K562 (cell line): ENCODE measurements around the gene PSMC3IP. TPM values are rescaled to one million over a fixed set of nuclear protein-coding genes. Genes with fewer than 3 reads are reported as not detected.

Source experiments
- BCOR ChIP-seq: fragments of 450-650 bp; IDR thresholded peaks from 2 replicates; pipeline ENCODE4 v1.6.1; 2016
- CBX8 ChIP-seq: fragments of 200-600 bp; sonication (generic); IDR thresholded peaks from 2 replicates; pipeline ENCODE4 v1.6.1; 2012; ENCODE audit warnings: borderline replicate concordance, mixed run types, low read depth, mild to moderate bottlenecking, moderate library complexity, mixed read lengths, low read length, control low read depth, inconsistent platforms; ENCODE audit not compliant: poor library complexity, severe bottlenecking; ENCODE audit errors: extremely low read depth
- CEBPG ChIP-seq, 3 experiments: fragments of 200-800 bp in 1 of 3; sonication (Bioruptor generic) in 1 of 3; sonication (generic) in 1 of 3; formaldehyde crosslinking in 1 of 3; IDR thresholded peaks in 2 of 3; conservative IDR thresholded peaks in 1 of 3; 2 replicates each; pipeline versions ENCODE4 v1.6.1 to v1.8.0; 2016 to 2022; ENCODE audit warnings: missing compliant biosample characterization in 2 of 3, missing genetic modification characterization in 2 of 3, mild to moderate bottlenecking in 1 of 3, missing genetic modification reagents in 1 of 3
- ERF ChIP-seq: fragments of 450-650 bp; formaldehyde crosslinking; IDR thresholded peaks from 2 replicates; pipeline ENCODE4 v1.4.0; 2020; ENCODE audit warnings: mild to moderate bottlenecking, mixed read lengths
- GTF2F1 ChIP-seq: IDR thresholded peaks from 2 replicates; pipeline ENCODE4 v1.6.1; 2011; ENCODE audit warnings: low read depth, low read length, improper control_type of control experiment
- KLF10 ChIP-seq: fragments of 250-450 bp; sonication (Bioruptor Pico); IDR thresholded peaks from 2 replicates; pipeline ENCODE4 v1.6.1; 2021; ENCODE audit warnings: matching md5 sums
- MAZ ChIP-seq, 2 experiments: fragments of 450-650 bp in 1 of 2; sonication (generic) in 1 of 2; formaldehyde crosslinking; IDR thresholded peaks in 1 of 2; conservative IDR thresholded peaks in 1 of 2; 2 replicates each; pipeline versions ENCODE4 v1.4.0 to v1.5.0; 2020; ENCODE audit warnings: mild to moderate bottlenecking in 1 of 2, missing genetic modification reagents in 1 of 2
- MEF2A ChIP-seq: IDR thresholded peaks from 2 replicates; pipeline ENCODE4 v1.6.1; 2011; ENCODE audit warnings: low read depth, mild to moderate bottlenecking, low read length, moderate library complexity; ENCODE audit not compliant: control insufficient read depth
- MYBL2 ChIP-seq, 2 experiments: fragments of 450-650 bp in 1 of 2; sonication (generic) in 1 of 2; formaldehyde crosslinking in 1 of 2; IDR thresholded peaks; 2 replicates each; pipeline versions ENCODE4 v1.6.1 to v1.8.1; 2017 to 2022; ENCODE audit warnings: borderline replicate concordance in 1 of 2, inconsistent platforms in 1 of 2, low read depth in 1 of 2, mild to moderate bottlenecking in 1 of 2, missing genetic modification reagents in 1 of 2, moderate library complexity in 1 of 2
- PURB ChIP-seq: sonication (generic); formaldehyde crosslinking; IDR thresholded peaks from 2 replicates; pipeline ENCODE4 v1.9.0; 2021; ENCODE audit warnings: low read depth, mild to moderate bottlenecking, missing genetic modification reagents
- ZC3H8 ChIP-seq: fragments of 450-650 bp; IDR thresholded peaks from 2 replicates; pipeline ENCODE4 v1.6.1; 2017
- polyA plus RNA-seq, 8 experiments: library from polyadenylated mRNA; depleted of rRNA in 4 of 8; stranded (reverse) in 5 of 8; unstranded in 3 of 8; fragments of >200 nt; fragmentation: Nextera tagmentation in 2 of 8; fragmentation: Illumina TruSeq in 1 of 8; extraction: Ambion mirVana in 2 of 8; extraction: Trizol in 1 of 8; gene quantifications; 2 replicates each; pipeline versions ENCODE4 v1.2.1 to v1.2.3, GENCODE V29; 2011 to 2014; ENCODE audit warnings: inconsistent platforms in 1 of 8, missing spikeins in 1 of 8
- total RNA-seq, 7 experiments: library from RNA; depleted of rRNA in 6 of 7; stranded (reverse); fragments of >200 nt in 6 of 7; fragmentation: Illumina TruSeq in 2 of 7; extraction: Trizol in 2 of 7; gene quantifications; 2 replicates each; pipeline versions ENCODE4 v1.2.1 to v1.2.3, GENCODE V29; 2011 to 2021; ENCODE audit warnings: low replicate concordance in 1 of 7
- TF ChIP-seq, protein P1 (sequence below): fragments of 450-650 bp; formaldehyde crosslinking; IDR thresholded peaks from 2 replicates; pipeline ENCODE4 v1.4.0; 2020; ENCODE audit warnings: mild to moderate bottlenecking, moderate library complexity
- TF ChIP-seq, protein P2 (sequence below): fragments of 450-650 bp; IDR thresholded peaks from 2 replicates; pipeline ENCODE4 v1.6.1; 2016; ENCODE audit warnings: mild to moderate bottlenecking, moderate library complexity

The PSMC3IP gene
- total and polyA plus RNA-seq, 9 of the 15 experiments (the other 6 are each of a cell fraction or from before 2014, with no cell fraction given), result 13.8 to 65.6 (median 32.8) TPM

DNA sequence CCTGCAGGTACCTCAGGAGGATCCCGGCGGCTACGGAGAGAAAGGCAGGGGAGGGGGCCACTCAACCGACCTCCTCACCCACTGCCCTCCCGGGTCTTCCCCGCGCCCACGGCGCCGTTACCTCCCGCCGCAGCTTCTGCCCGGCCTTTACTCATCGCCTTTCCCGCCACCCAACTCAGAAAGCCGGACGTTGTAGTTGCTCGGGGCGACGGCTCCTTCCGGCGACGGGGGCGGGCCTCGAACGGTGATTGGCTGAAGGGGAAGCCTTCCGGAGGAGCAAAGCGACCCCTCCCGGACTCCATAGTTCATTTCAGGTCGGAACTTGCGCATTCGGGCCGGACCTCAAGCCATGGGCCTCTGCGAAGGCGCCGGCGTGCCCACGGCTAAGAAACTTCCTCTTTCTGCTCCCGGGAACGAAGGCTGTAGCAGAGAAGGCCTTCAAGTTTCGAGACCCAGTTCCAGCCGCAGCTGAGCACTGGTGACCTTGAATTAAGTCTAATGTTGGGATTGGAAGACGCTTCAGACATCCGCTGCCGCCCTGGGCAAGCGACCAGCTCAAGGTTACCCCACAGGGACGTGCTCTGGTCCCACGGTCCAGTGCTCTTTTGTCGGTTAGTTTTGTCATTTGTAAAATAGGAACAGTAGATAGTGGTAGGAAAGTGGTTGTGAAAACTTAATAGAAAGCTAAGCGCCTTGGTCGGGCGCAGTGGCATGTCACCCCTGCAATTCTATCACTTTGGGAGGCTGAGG, at the start of gene PSMC3IP (continued):
- TF ChIP-seq, protein P1, sequence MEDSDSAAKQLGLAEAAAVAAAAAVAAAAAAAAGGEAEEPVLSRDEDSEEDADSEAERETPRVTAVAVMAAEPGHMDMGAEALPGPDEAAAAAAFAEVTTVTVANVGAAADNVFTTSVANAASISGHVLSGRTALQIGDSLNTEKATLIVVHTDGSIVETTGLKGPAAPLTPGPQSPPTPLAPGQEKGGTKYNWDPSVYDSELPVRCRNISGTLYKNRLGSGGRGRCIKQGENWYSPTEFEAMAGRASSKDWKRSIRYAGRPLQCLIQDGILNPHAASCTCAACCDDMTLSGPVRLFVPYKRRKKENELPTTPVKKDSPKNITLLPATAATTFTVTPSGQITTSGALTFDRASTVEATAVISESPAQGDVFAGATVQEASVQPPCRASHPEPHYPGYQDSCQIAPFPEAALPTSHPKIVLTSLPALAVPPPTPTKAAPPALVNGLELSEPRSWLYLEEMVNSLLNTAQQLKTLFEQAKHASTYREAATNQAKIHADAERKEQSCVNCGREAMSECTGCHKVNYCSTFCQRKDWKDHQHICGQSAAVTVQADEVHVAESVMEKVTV (CRISPR knock-in tag), result no peak
- TF ChIP-seq MAZ (CRISPR knock-in tag; conservative IDR thresholded peaks at IDR 0.05 in 1 of 2, IDR thresholded peaks at IDR 0.05 in 1 of 2), result peak; percentile 44 to 97; a peak in 3 of 4 replicates
- TF ChIP-seq KLF10 (CRISPR knock-in tag), result no peak
- no peak for TF ChIP-seq ZC3H8
- TF ChIP-seq CEBPG (CRISPR knock-in tag; IDR thresholded peaks at IDR 0.05), result no peak
- no peak for TF ChIP-seq CEBPG (tag; conservative IDR thresholded peaks at IDR 0.05 in 1 of 2, IDR thresholded peaks at IDR 0.05 in 1 of 2)
- no peak for TF ChIP-seq ERF (CRISPR knock-in tag)
- no peak for TF ChIP-seq BCOR
- no peak for TF ChIP-seq PURB (CRISPR knock-in tag)
- no peak for TF ChIP-seq MYBL2 (IDR thresholded peaks at IDR 0.05; ENCODE audit: low read depth)
- no peak for TF ChIP-seq MYBL2 (CRISPR knock-in tag; IDR thresholded peaks at IDR 0.05; ENCODE audit: borderline replicate concordance)
- TF ChIP-seq, protein P2, sequence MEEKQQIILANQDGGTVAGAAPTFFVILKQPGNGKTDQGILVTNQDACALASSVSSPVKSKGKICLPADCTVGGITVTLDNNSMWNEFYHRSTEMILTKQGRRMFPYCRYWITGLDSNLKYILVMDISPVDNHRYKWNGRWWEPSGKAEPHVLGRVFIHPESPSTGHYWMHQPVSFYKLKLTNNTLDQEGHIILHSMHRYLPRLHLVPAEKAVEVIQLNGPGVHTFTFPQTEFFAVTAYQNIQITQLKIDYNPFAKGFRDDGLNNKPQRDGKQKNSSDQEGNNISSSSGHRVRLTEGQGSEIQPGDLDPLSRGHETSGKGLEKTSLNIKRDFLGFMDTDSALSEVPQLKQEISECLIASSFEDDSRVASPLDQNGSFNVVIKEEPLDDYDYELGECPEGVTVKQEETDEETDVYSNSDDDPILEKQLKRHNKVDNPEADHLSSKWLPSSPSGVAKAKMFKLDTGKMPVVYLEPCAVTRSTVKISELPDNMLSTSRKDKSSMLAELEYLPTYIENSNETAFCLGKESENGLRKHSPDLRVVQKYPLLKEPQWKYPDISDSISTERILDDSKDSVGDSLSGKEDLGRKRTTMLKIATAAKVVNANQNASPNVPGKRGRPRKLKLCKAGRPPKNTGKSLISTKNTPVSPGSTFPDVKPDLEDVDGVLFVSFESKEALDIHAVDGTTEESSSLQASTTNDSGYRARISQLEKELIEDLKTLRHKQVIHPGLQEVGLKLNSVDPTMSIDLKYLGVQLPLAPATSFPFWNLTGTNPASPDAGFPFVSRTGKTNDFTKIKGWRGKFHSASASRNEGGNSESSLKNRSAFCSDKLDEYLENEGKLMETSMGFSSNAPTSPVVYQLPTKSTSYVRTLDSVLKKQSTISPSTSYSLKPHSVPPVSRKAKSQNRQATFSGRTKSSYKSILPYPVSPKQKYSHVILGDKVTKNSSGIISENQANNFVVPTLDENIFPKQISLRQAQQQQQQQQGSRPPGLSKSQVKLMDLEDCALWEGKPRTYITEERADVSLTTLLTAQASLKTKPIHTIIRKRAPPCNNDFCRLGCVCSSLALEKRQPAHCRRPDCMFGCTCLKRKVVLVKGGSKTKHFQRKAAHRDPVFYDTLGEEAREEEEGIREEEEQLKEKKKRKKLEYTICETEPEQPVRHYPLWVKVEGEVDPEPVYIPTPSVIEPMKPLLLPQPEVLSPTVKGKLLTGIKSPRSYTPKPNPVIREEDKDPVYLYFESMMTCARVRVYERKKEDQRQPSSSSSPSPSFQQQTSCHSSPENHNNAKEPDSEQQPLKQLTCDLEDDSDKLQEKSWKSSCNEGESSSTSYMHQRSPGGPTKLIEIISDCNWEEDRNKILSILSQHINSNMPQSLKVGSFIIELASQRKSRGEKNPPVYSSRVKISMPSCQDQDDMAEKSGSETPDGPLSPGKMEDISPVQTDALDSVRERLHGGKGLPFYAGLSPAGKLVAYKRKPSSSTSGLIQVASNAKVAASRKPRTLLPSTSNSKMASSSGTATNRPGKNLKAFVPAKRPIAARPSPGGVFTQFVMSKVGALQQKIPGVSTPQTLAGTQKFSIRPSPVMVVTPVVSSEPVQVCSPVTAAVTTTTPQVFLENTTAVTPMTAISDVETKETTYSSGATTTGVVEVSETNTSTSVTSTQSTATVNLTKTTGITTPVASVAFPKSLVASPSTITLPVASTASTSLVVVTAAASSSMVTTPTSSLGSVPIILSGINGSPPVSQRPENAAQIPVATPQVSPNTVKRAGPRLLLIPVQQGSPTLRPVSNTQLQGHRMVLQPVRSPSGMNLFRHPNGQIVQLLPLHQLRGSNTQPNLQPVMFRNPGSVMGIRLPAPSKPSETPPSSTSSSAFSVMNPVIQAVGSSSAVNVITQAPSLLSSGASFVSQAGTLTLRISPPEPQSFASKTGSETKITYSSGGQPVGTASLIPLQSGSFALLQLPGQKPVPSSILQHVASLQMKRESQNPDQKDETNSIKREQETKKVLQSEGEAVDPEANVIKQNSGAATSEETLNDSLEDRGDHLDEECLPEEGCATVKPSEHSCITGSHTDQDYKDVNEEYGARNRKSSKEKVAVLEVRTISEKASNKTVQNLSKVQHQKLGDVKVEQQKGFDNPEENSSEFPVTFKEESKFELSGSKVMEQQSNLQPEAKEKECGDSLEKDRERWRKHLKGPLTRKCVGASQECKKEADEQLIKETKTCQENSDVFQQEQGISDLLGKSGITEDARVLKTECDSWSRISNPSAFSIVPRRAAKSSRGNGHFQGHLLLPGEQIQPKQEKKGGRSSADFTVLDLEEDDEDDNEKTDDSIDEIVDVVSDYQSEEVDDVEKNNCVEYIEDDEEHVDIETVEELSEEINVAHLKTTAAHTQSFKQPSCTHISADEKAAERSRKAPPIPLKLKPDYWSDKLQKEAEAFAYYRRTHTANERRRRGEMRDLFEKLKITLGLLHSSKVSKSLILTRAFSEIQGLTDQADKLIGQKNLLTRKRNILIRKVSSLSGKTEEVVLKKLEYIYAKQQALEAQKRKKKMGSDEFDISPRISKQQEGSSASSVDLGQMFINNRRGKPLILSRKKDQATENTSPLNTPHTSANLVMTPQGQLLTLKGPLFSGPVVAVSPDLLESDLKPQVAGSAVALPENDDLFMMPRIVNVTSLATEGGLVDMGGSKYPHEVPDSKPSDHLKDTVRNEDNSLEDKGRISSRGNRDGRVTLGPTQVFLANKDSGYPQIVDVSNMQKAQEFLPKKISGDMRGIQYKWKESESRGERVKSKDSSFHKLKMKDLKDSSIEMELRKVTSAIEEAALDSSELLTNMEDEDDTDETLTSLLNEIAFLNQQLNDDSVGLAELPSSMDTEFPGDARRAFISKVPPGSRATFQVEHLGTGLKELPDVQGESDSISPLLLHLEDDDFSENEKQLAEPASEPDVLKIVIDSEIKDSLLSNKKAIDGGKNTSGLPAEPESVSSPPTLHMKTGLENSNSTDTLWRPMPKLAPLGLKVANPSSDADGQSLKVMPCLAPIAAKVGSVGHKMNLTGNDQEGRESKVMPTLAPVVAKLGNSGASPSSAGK, result peak; percentile 94
- TF ChIP-seq GTF2F1, result no peak; the same call in 1 of the 2 replicates
- no peak for TF ChIP-seq CBX8
- TF ChIP-seq MEF2A, result no peak
